Thyroid gland (tissue), 4 donors: ENCODE results near the gene ULK4. TPM values are rescaled to one million over a fixed set of nuclear protein-coding genes. Genes with fewer than 3 reads are reported as not detected.

ENCODE experiments used
- DNase-seq, 2 donors: peaks; one replicate each; pipeline ENCODE4 v3.0.0-alpha.2; 2019
- H3K27ac ChIP-seq, 3 donors: fragments of 200-600 bp; sonication (generic); 1 replicate in 2 of 3; 2 replicates in 1 of 3; pipeline ENCODE4 v1.5.1; 2016 to 2019; ENCODE audit warnings: mild to moderate bottlenecking in 1 of 3, moderate library complexity in 1 of 3
- H3K27me3 ChIP-seq: fragments of 200-600 bp; sonication (generic); one replicate; pipeline ENCODE4 v1.5.1; 2019
- H3K36me3 ChIP-seq, 2 donors: fragments of 200-600 bp; sonication (generic); one replicate each; pipeline ENCODE4 v1.5.1; 2016 to 2019
- H3K4me1 ChIP-seq, 2 donors: fragments of 200-600 bp; sonication (generic); one replicate each; pipeline ENCODE4 v1.5.1; 2017 to 2019
- H3K4me3 ChIP-seq, 3 donors: fragments of 200-600 bp; sonication (generic); replicated peaks in 1 of 3; 1 replicate in 2 of 3; 2 replicates in 1 of 3; pipeline ENCODE4 v1.5.1; 2016; ENCODE audit warnings: mild to moderate bottlenecking in 1 of 3
- H3K9me3 ChIP-seq: fragments of 200-600 bp; sonication (generic); one replicate; pipeline ENCODE4 v1.5.1; 2017
- POLR2A ChIP-seq, 2 donors: fragments of 450-650 bp; IDR thresholded peaks; one replicate each; pipeline ENCODE4 v1.6.1; 2017; ENCODE audit warnings: antibody characterized with exemption in 2 of 2, mild to moderate bottlenecking in 2 of 2, moderate library complexity in 1 of 2
- WGBS, 2 donors: methylation state at CpG; one replicate each; pipeline ENCODE4 v1.1.5; 2017; 5-methylcytosine and 5-hydroxymethylcytosine counted together
- intact Hi-C: fragments of 100-400 bp; cut with DNase I; formaldehyde crosslinking; loops from one replicate; pipeline ENCODE4 v1.15.1; 2023
- total RNA-seq, 4 donors: library from RNA; depleted of rRNA; stranded (reverse); fragments of >200 nt; gene quantifications; one replicate each; pipeline ENCODE4 v1.2.3, GENCODE V29; 2016
- TF ChIP-seq, protein P1 (sequence below), 6 experiments: fragments of 200-600 bp in 3 of 6; fragments of 450-650 bp in 3 of 6; sonication (generic) in 3 of 6; IDR thresholded peaks; one replicate each; pipeline ENCODE4 v1.5.1; 2016 to 2019; ENCODE audit warnings: antibody characterized with exemption in 6 of 6, mild to moderate bottlenecking in 2 of 6, inconsistent platforms in 1 of 6, moderate library complexity in 1 of 6

Gene ULK4
- total RNA-seq, 4 donors from 2014 or later: 18.7 to 58.2 (median 43.3) TPM

GRCh38 chr3:41708176-41708575 lies 253.7 kb downstream of the ULK4 start:
- no peaks in the 10 kb centered on the region for H3K9me3 ChIP-seq
- H3K36me3 ChIP-seq: no peaks in the 10 kb centered on the region
- TF ChIP-seq, protein P1, sequence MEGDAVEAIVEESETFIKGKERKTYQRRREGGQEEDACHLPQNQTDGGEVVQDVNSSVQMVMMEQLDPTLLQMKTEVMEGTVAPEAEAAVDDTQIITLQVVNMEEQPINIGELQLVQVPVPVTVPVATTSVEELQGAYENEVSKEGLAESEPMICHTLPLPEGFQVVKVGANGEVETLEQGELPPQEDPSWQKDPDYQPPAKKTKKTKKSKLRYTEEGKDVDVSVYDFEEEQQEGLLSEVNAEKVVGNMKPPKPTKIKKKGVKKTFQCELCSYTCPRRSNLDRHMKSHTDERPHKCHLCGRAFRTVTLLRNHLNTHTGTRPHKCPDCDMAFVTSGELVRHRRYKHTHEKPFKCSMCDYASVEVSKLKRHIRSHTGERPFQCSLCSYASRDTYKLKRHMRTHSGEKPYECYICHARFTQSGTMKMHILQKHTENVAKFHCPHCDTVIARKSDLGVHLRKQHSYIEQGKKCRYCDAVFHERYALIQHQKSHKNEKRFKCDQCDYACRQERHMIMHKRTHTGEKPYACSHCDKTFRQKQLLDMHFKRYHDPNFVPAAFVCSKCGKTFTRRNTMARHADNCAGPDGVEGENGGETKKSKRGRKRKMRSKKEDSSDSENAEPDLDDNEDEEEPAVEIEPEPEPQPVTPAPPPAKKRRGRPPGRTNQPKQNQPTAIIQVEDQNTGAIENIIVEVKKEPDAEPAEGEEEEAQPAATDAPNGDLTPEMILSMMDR (IDR thresholded peaks at IDR 0.05): no peak
- no peak for TF ChIP-seq POLR2A (IDR thresholded peaks at IDR 0.05)
- WGBS, 2 donors: 67 to 73% methylated on average over 2 of the region's 2 CpGs
- intact Hi-C loops: no loop called here
- no peak for DNase-seq
- no peak overlapping the region for H3K27ac ChIP-seq
- H3K4me1 ChIP-seq: peaks cover 0 to 12% of the 10 kb centered on the region in 2 donors
- H3K4me3 ChIP-seq: no peak overlapping the region
- H3K27me3 ChIP-seq: no peaks in the 10 kb centered on the region

GRCh38 chr3:41705893-41706292 lies 256.0 kb downstream of the ULK4 start:
- Histone ChIP-seq H3K27ac (no peak overlapping the region), H3K27me3 (no peaks in the 10 kb centered on the region), H3K4me3 (no peak overlapping the region), H3K36me3 (no peaks in the 10 kb centered on the region), H3K4me1 (peaks cover 0 to 3% of the 10 kb centered on the region in 2 donors), H3K9me3 (no peaks in the 10 kb centered on the region)
- WGBS, 2 donors: 86 to 90% methylated on average over 7 of the region's 7 CpGs
- intact Hi-C loops: no loop called here
- TF ChIP-seq, protein P1 (IDR thresholded peaks at IDR 0.05): no peak
- no peak for TF ChIP-seq POLR2A (IDR thresholded peaks at IDR 0.05)
- peak; percentile 44 to 45 for DNase-seq

GRCh38 chr3:41701191-41701698 lies 260.7 kb downstream of the ULK4 start:
- 94% methylated on average over 1 of the region's 1 CpG for WGBS, 2 donors
- Histone ChIP-seq H3K4me3 (no peak overlapping the region), H3K36me3 (no peaks in the 10 kb centered on the region), H3K27me3 (no peaks in the 10 kb centered on the region), H3K27ac (no peak overlapping the region), H3K4me1 (no peaks in the 10 kb centered on the region), H3K9me3 (no peaks in the 10 kb centered on the region)
- TF ChIP-seq, protein P1 (IDR thresholded peaks at IDR 0.05): no peak
- TF ChIP-seq POLR2A (IDR thresholded peaks at IDR 0.05): no peak
- no peak for DNase-seq
- intact Hi-C loops: no loop called here

DNA sequence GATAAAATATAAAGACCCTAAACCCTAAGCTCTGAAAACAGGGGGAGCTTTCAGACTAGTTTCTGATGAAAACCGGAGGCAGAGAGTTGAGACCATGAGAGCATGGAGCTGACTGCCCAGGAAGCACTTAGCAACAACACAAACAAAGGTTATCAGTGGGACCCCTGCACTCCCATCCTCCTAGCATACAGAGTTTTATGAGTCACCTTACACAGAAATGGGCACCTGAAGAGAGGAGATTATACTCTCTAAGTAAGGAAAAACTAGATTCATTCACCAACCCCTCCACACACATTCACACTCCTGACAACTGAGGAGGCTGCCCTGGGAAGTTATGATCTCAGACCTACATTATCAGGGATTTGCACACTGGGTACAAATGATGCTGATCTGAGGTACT lies 261.7 kb downstream of the ULK4 start:
- H3K4me1 ChIP-seq: no peaks in the 10 kb centered on the region
- intact Hi-C loops: no loop called here
- 86 to 93% methylated on average over 1 of the region's 1 CpG for WGBS, 2 donors

DNA sequence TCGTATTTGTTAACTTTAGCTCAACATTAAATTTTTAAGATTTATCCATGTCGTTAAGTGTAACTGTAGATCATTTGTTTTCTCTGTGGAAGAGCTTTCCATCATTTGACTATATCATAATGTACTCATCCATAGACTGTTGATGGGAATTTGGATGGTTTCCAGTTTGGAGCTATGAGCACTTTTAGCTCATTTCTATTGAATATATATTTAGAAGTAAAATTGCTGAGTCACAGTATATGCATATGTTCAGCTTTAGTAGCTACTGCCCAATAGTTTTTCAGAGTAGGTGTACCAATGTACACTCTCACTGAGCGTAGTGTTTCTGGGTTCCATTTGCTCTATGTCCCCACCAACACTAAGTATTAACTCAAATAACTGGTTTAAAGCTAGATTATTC lies 263.0 kb downstream of the ULK4 start:
- no peak for TF ChIP-seq POLR2A (IDR thresholded peaks at IDR 0.05)
- TF ChIP-seq, protein P1 (IDR thresholded peaks at IDR 0.05): no peak
- H3K27me3 ChIP-seq: no peaks in the 10 kb centered on the region
- no peak overlapping the region for H3K4me3 ChIP-seq
- intact Hi-C loops: no loop called here
- H3K27ac ChIP-seq: no peak overlapping the region
- WGBS, 2 donors: 95 to 98% methylated on average over 3 of the region's 3 CpGs
- H3K36me3 ChIP-seq: no peaks in the 10 kb centered on the region
- no peak for DNase-seq
- no peaks in the 10 kb centered on the region for H3K9me3 ChIP-seq
- no peaks in the 10 kb centered on the region for H3K4me1 ChIP-seq

More for the DNA sequence above, 261.7 kb downstream of the ULK4 start:
- TF ChIP-seq, protein P1 (IDR thresholded peaks at IDR 0.05): no peak
- no peak for TF ChIP-seq POLR2A (IDR thresholded peaks at IDR 0.05)
- Histone ChIP-seq H3K4me3 (no peak overlapping the region), H3K36me3 (no peaks in the 10 kb centered on the region), H3K27me3 (no peaks in the 10 kb centered on the region), H3K27ac (no peak overlapping the region), H3K9me3 (no peaks in the 10 kb centered on the region)
- DNase-seq: no peak
